Calu3 (cell line): ENCODE data around the gene LRP5. TPM values are rescaled to one million over a fixed set of nuclear protein-coding genes. Genes with fewer than 3 reads are reported as not detected.
A peak's percentile ranks its signal among the peaks of the same experiment; 100 is the strongest.

Experiments used
- BruUV-seq: library from RNA; stranded (reverse); fragments of 400-500 nt; replicated peaks from 2 replicates; lab custom pipeline; 2021; lab: Mats Ljungman, UMichigan
- CTCF ChIA-PET: fragments of 300-600 bp; sonication (Branson Sonifier 250); formaldehyde crosslinking; loops from one replicate; lab custom pipeline; 2022; ENCODE audit warnings: antibody characterized with exemption; lab: Charles Lee
- DNase-seq: peaks from one replicate; pipeline ENCODE4 v3.0.0; 2022
- H3K27ac Mint-ChIP-seq: one replicate; pipeline ENCODE4 v1.8.0; 2022; ENCODE audit warnings: mixed read lengths; ENCODE audit not compliant: unreplicated experiment
- H3K27me3 Mint-ChIP-seq: one replicate; pipeline ENCODE4 v1.8.0; 2022; ENCODE audit warnings: mixed read lengths; ENCODE audit not compliant: unreplicated experiment
- H3K36me3 Mint-ChIP-seq: one replicate; pipeline ENCODE4 v1.8.0; 2022; ENCODE audit warnings: mild to moderate bottlenecking, moderate library complexity, mixed read lengths; ENCODE audit not compliant: insufficient read depth, unreplicated experiment
- H3K4me1 Mint-ChIP-seq: one replicate; pipeline ENCODE4 v1.8.0; 2022; ENCODE audit warnings: mild to moderate bottlenecking, low read depth, mixed read lengths; ENCODE audit not compliant: unreplicated experiment
- H3K4me3 Mint-ChIP-seq: one replicate; pipeline ENCODE4 v1.8.0; 2022; ENCODE audit warnings: mild to moderate bottlenecking, low read depth, moderate library complexity, mixed read lengths; ENCODE audit not compliant: unreplicated experiment
- H3K9me3 Mint-ChIP-seq: one replicate; pipeline ENCODE4 v1.8.0; 2022; ENCODE audit warnings: low read depth, mixed read lengths; ENCODE audit not compliant: unreplicated experiment
- CTCF ChIP-seq: fragments of 200-600 bp; IDR thresholded peaks from one replicate; pipeline ENCODE4 v1.8.0; 2022; ENCODE audit warnings: antibody characterized with exemption; ENCODE audit not compliant: unreplicated experiment
- intact Hi-C: fragments of 100-400 bp; cut with micrococcal nuclease; formaldehyde crosslinking; loops from one replicate; pipeline ENCODE4 v1.10.0; 2022; ENCODE audit not compliant: unreplicated experiment
- total RNA-seq: library from RNA; stranded (reverse); gene quantifications from 2 replicates; pipeline ENCODE4 v1.2.3, GENCODE V29; 2022

The LRP5 gene
- total RNA-seq, 1 experiment from 2014 or later, result 82.0 TPM

GRCh38 chr11:68269414-68270081 lies 42.8 kb upstream of the LRP5 start:
- peaks cover 34% of the 10 kb centered on the region for H3K4me1 Mint-ChIP-seq
- BruUV-seq, result no TSS peak
- peaks cover 33% of the 10 kb centered on the region for H3K36me3 Mint-ChIP-seq
- CTCF ChIA-PET, result interaction anchor here (1.3 to 1.6 kb wide), 2 partner anchors 12 to 29 kb away, joined by 4 to 17 read pairs; no protein-coding TSS in a partner anchor
- peak overlapping the region; percentile 37 for H3K27ac Mint-ChIP-seq
- DNase-seq, result no peak
- H3K4me3 Mint-ChIP-seq, result peak overlapping the region; percentile 5
- no peaks in the 10 kb centered on the region for H3K9me3 Mint-ChIP-seq
- intact Hi-C loops, result loop anchor here (2.0 kb wide), 1 partner anchor 27 kb away; no protein-coding TSS in a partner anchor
- TF ChIP-seq CTCF, result no peak
- H3K27me3 Mint-ChIP-seq, result no peaks in the 10 kb centered on the region

GRCh38 chr11:68270196-68271022 lies 42.0 kb upstream of the LRP5 start:
- CTCF ChIA-PET, result interaction anchor here (0.6 to 1.6 kb wide), 5 partner anchors 12 to 32 kb away, joined by 3 to 17 read pairs (median 4); no protein-coding TSS in a partner anchor
- Mint-ChIP-seq H3K9me3 (no peaks in the 10 kb centered on the region), H3K36me3 (peaks cover 28% of the 10 kb centered on the region), H3K4me3 (peak overlapping the region; percentile 96), H3K27me3 (no peaks in the 10 kb centered on the region), H3K4me1 (peaks cover 38% of the 10 kb centered on the region), H3K27ac (peak overlapping the region; percentile 94)
- TF ChIP-seq CTCF, result no peak
- intact Hi-C loops, result loop anchor here (2.0 kb wide), 1 partner anchor 26 kb away; no protein-coding TSS in a partner anchor
- no peak for DNase-seq
- TSS peak; percentile 34 for BruUV-seq

GRCh38 chr11:68271023-68271780 lies 41.2 kb upstream of the LRP5 start:
- H3K27ac Mint-ChIP-seq, result peak overlapping the region; percentile 94
- intact Hi-C loops, result loop anchor here (2.0 kb wide), 1 partner anchor 26 kb away; no protein-coding TSS in a partner anchor

More at GRCh38 chr11:68271023-68271780, 41.2 kb upstream of the LRP5 start:
- CTCF ChIA-PET, result interaction anchor here (0.6 to 2.2 kb wide), 8 partner anchors 13 to 32 kb away, joined by 3 to 23 read pairs (median 4); no protein-coding TSS in a partner anchor
- peak; percentile 66 for DNase-seq
- Mint-ChIP-seq H3K4me3 (peak overlapping the region; percentile 96), H3K4me1 (peaks cover 46% of the 10 kb centered on the region), H3K9me3 (no peaks in the 10 kb centered on the region), H3K27me3 (no peaks in the 10 kb centered on the region), H3K36me3 (peaks cover 36% of the 10 kb centered on the region)
- BruUV-seq, result no TSS peak
- peak; percentile 39 for TF ChIP-seq CTCF
